HG02610 (cell line): ENCODE data around the gene ITGB6.
"Not testable (repeated sequence)": the region's sequence is repeated elsewhere in the genome, so short reads cannot be mapped to it uniquely, and the experiment has no call there.

Source experiments
- ATAC-seq: cut with Tn5 transposase; IDR thresholded peaks from one replicate; pipeline ENCODE4 v1.9.1; 2021; ENCODE audit warnings: mild to moderate bottlenecking, moderate library complexity; ENCODE audit not compliant: unreplicated experiment

The ITGB6 gene

GRCh38 chr2:160141419-160141818, 58.7 kb downstream of the ITGB6 start:
- ATAC-seq, result no peak

DNA sequence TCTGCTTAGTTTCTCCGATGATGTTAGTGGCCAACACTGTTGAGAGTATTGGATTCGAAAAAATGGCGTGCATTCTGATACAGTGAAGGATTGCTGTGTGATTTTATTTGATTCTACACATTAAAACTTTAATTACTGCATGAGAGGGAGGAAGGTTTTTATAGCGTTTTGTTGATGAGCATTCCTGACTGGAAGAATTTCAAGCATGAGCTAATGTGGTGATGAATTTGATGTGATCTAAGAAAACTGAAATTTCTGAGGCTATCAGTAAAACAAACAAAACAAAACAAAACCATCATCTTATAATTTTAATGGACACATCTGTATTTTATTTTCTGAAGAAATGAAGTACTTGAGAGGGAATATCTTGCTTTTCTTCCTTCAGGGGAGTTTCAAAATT, 59.6 kb downstream of the ITGB6 start:
- no peak for ATAC-seq

GRCh38 chr2:160139991-160140390, 60.1 kb downstream of the ITGB6 start:
- no peak for ATAC-seq

GRCh38 chr2:160139350-160139749, 60.7 kb downstream of the ITGB6 start:
- no peak for ATAC-seq

DNA sequence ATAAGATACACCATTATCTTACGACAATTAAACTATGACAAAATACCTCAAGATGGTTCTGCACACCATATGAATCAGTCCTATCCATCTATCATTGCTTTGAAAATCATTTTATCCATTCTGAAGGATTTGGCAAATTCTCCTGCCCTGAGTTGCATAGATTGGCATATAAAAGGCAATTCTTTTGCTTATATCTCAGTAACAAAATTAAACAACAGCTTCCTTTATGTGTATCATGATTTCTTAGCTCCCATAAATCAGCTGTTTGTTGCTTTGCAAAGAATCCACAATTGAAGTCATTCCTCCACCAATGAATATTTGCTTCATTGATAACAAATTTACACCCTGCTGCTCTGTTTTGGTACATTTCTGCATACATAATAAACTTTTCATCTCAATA, 61.7 kb downstream of the ITGB6 start:
- ATAC-seq, result no peak

GRCh38 chr2:160137464-160137863, 62.6 kb downstream of the ITGB6 start:
- no peak for ATAC-seq

DNA sequence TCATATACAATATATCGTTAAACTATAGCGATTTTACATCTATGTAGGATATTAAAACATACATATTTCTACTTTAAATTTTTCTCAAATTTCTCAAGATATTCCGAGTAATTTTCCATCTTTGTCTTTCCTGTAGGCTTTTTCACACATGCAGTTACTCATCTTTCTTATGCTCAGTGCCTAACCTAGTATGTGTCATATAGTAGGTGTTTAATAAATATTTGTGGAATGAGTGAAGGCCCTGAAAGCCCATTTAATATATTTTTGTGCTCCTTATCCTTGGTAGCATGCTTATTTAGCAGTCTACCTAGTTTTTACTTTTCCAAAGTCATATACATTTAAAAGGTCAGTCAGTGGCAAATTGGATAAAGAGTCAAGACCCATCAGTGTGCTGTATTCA, 67.3 kb downstream of the ITGB6 start:
- no peak for ATAC-seq

GRCh38 chr2:160126756-160127155, 73.3 kb downstream of the ITGB6 start:
- ATAC-seq, result no peak

DNA sequence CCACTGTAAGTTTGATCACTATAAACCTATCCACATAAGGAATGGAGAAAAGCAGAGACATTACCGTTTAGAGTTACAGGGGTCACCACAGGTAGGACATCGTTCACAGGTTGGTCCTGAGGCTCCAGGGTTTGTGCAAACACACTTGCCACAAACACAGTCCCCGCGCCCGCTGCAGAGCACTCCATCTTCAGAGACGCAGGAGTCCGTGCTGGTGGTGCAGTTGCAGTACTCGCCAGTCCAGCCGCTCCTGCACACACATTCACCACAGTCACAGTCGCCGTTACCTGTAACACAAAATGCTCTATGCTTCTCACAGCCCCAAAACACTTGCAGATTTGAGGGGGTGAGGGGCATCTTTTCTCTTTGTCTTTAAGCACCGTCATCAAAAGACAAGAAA, 73.8 kb downstream of the ITGB6 start:
- no peak for ATAC-seq

GRCh38 chr2:160125828-160126227, 74.2 kb downstream of the ITGB6 start:
- ATAC-seq, result no peak

DNA sequence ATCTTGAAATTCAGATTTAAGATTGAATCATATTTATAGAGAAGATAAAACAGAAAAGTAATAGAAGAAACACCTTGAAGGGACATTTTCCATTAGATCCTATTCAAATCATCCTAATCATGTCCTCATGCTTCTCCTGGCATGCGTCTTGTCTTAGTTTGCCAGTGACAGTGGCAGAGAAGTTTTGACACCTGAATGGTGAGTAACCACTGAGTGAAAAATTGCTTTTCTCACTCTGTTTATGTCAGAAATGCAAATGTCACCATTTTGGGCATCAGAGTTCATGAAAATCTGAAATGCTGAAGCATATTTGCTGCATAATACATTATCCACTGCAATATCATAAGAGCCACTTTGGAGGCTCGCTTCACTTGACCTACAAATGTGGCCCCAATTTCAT, 74.7 kb downstream of the ITGB6 start:
- ATAC-seq, result no peak

GRCh38 chr2:160124571-160124970, 75.5 kb downstream of the ITGB6 start:
- ATAC-seq, result no peak

- ATAC-seq, result not testable (repeated sequence)
Measured at GRCh38 chr2:160114721-160115120, 85.4 kb downstream of the ITGB6 start.

DNA sequence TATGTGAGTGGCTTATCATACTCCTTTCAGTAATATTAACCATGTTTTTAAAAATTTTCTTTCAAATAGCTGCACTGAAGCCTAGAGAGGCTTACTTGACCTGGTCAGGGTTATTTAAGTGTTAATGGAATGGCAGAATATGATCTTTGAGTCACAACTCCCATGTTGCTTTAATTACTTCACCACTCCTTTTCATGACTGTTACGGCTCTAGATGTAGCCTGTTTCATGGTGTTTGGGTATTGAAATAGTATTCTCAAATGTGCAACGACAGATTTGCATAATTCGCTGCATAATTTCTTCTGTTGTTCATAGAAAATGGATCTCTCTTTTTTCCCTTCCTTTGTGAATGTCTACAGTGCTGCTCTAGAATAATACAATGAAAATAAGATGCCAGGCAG, 86.1 kb downstream of the ITGB6 start:
- no peak for ATAC-seq

- ATAC-seq, result peak; percentile 89
Measured at GRCh38 chr2:160111951-160112798, 87.9 kb downstream of the ITGB6 start.

- no peak for ATAC-seq
Measured at GRCh38 chr2:160110674-160111239, 89.3 kb downstream of the ITGB6 start.

DNA sequence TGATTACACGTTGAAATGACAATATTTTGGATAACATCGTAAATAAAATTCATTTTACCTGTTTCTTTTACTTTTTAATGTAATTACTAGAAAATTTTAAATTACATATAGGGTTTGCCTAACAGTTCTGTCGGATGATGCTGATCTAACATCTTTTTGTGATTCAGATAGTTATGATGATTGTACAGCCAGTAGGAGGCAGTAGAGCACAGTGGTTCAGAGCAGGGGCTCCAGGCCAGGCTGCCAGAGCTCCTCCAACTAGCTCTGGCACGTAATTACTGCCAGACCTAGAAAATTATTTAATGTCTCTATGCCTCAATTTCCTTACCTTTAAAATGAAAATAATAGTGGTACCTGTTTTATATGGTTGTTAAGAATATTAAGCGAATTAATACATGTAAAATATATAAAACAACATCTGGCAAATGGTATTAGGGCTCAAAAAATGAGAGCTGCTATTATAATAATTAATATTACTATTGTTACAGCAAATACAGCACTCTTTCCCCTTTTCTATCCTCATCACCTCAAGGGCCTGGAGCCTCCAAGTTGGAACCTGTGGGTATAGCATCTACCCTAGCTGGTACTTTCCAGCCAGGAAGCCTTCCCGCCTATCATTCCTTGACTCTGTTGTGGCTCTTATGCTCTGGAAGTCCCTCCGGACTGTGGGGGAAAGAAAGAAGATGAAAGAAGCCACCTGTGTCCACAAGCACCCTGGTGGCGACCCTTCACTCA, 90.0 kb downstream of the ITGB6 start:
- peak; percentile 48 for ATAC-seq

DNA sequence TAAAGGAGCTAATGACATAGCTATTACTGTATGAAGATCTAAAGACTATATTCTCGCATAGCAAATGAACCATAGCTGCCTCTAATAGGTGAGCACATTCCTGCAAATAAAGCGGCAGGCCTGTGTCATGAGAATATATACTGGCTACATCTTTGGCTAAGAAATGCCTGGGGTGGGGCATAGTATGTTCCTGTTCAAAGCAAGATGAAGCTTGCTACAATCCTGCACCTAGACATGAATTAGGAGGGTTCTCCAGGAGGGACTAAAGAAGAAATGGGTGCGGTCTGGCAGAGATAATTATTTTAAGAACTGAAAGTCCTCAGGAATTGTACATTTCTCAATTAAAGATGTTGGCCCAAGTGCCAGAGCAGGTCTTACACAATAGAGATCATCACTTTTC, 90.8 kb downstream of the ITGB6 start:
- ATAC-seq, result no peak

DNA sequence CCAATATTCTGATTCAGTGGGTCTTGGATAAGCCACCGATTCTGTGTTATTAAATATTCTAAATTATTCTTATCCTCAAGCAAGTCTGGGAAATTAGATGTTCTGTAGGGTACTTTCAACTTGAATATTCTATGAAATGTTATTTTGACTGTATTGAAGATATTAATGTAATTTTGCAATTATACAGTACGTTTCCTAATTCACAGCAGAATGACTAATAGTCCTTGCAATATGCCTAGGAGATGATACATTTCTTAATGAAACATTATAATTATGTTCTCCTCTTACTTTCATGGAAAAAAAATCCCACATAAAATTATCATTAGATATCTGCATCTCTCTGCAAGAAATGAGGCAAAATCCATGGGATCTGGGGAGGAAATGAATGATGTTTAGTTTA, 91.4 kb downstream of the ITGB6 start:
- no peak for ATAC-seq

DNA sequence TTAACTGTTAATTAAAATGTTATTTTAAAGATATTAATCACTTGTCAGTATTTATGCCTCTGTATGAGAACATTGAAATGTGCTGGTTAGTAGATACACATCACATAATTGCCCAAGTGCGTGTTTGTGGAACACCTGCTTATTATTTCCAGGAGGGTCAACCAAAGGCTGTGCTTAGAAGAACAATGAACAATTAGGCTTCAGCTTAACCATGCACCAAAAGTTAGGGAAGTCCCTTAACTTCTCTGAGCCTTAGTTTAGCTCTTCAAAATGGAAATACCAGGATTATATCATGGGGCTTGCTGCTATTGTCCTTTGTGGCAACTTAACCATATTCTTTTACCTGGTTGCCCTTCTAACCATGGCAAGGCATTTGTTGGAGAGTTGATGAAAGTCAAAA, 94.7 kb downstream of the ITGB6 start:
- no peak for ATAC-seq

- no peak for ATAC-seq
Measured at GRCh38 chr2:160104115-160104514, 96.0 kb downstream of the ITGB6 start.

DNA sequence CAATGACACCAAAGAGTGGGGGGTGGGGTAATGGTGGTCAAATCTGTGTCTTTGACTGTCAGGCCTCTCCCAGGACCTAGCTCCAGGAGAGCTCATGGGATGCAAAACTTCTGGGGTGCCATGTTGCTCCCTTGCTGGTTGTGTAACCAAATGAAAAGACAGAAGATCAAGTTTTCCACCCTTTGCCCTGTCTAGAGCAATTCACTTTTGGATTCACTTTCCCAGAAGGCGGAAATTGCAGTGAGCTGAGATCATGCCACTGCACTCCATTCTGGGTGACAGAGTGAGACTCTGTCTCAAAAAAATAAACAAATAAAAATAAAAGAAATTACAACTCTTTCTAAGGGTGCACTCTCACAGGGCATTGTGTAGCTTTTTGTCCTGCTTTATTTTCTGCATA, 102.7 kb downstream of the ITGB6 start:
- ATAC-seq, result no peak
